CD14-positive monocyte (primary cell): ENCODE results near the gene ALPK3. TPM values are rescaled to one million over a fixed set of nuclear protein-coding genes. Genes with fewer than 3 reads are reported as not detected.

Experiments
- DNase-seq, 3 donors: peaks; one replicate each; pipeline ENCODE4 v3.0.0-alpha.2; 2011 to 2022
- H2AFZ ChIP-seq: 2 replicates; pipeline ENCODE4 v1.6.0; 2012; ENCODE audit warnings: mild to moderate bottlenecking, low read depth, low read length, inconsistent platforms; ENCODE audit not compliant: insufficient read depth, poor library complexity, severe bottlenecking
- H3K27ac ChIP-seq, 2 donors: 1 replicate in 1 of 2; 2 replicates in 1 of 2; pipeline ENCODE4 v1.5.1; 2012 to 2013; ENCODE audit warnings: low read length in 2 of 2, control low read depth in 1 of 2, inconsistent platforms in 1 of 2, low read depth in 1 of 2, mild to moderate bottlenecking in 1 of 2
- H3K27me3 ChIP-seq, 2 donors: one replicate each; pipeline versions ENCODE4 v1.6.0 to v1.6.1; 2011 to 2013; ENCODE audit warnings: low read length in 2 of 2; ENCODE audit not compliant: control insufficient read depth in 2 of 2, insufficient read depth in 2 of 2
- H3K36me3 ChIP-seq, 2 donors: replicated peaks in 1 of 2; 1 replicate in 1 of 2; 2 replicates in 1 of 2; pipeline versions ENCODE4 v1.5.1 to v1.6.1; 2012 to 2013; ENCODE audit warnings: low read length in 2 of 2, control low read depth in 1 of 2, inconsistent platforms in 1 of 2, mild to moderate bottlenecking in 1 of 2; ENCODE audit not compliant: insufficient read depth in 2 of 2, control insufficient read depth in 1 of 2
- H3K4me1 ChIP-seq, 2 donors: 1 replicate in 1 of 2; 2 replicates in 1 of 2; pipeline versions ENCODE4 v1.5.1 to v1.6.1; 2012 to 2013; ENCODE audit warnings: low read length in 2 of 2, control low read depth in 1 of 2, inconsistent platforms in 1 of 2, mild to moderate bottlenecking in 1 of 2, moderate library complexity in 1 of 2; ENCODE audit not compliant: insufficient read depth in 2 of 2, control insufficient read depth in 1 of 2
- H3K4me2 ChIP-seq: replicated peaks from 2 replicates; pipeline ENCODE3; 2012; ENCODE audit warnings: low read length, moderate library complexity, mild to moderate bottlenecking; ENCODE audit not compliant: poor library complexity, severe bottlenecking; ENCODE audit errors: extremely low read depth
- H3K4me3 ChIP-seq, 3 experiments: fragments of 200-600 bp in 1 of 3; sonication (generic) in 1 of 3; replicated peaks in 1 of 3; 1 replicate in 2 of 3; 2 replicates in 1 of 3; pipeline ENCODE4 v1.5.1; 2011 to 2013; ENCODE audit warnings: low read length in 3 of 3, mild to moderate bottlenecking in 3 of 3, control low read depth in 2 of 3, low read depth in 2 of 3, inconsistent platforms in 1 of 3, moderate library complexity in 1 of 3
- H3K79me2 ChIP-seq: 2 replicates; pipeline ENCODE4 v1.6.0; 2012; ENCODE audit warnings: mild to moderate bottlenecking, control low read depth, inconsistent platforms, low read length, moderate library complexity; ENCODE audit not compliant: insufficient read depth
- H3K9ac ChIP-seq: 2 replicates; pipeline ENCODE4 v1.6.0; 2017; ENCODE audit warnings: low read length, mild to moderate bottlenecking; ENCODE audit not compliant: insufficient read depth, poor library complexity, severe bottlenecking
- H3K9me3 ChIP-seq, 2 donors: replicated peaks in 1 of 2; 1 replicate in 1 of 2; 2 replicates in 1 of 2; pipeline versions ENCODE4 v1.5.1 to v1.6.1; 2012 to 2013; ENCODE audit warnings: low read length in 2 of 2, control low read depth in 1 of 2; ENCODE audit not compliant: control insufficient read depth in 1 of 2, insufficient read depth in 1 of 2
- H4K20me1 ChIP-seq: 2 replicates; pipeline ENCODE4 v1.6.0; 2012; ENCODE audit warnings: mild to moderate bottlenecking, low read length, control low read depth, moderate library complexity; ENCODE audit not compliant: insufficient read depth
- H3K27ac Mint-ChIP-seq, 7 donors: one replicate each; pipeline ENCODE4 v1.8.0; 2020; ENCODE audit warnings: mild to moderate bottlenecking in 7 of 7, mixed read lengths in 7 of 7, moderate library complexity in 6 of 7, inconsistent platforms in 2 of 7
- H3K27me3 Mint-ChIP-seq, 3 donors: one replicate each; pipeline ENCODE4 v1.8.0; 2021 to 2022; ENCODE audit warnings: low read depth in 3 of 3, mild to moderate bottlenecking in 3 of 3, mixed read lengths in 3 of 3, moderate library complexity in 3 of 3, inconsistent platforms in 1 of 3
- H3K36me3 Mint-ChIP-seq, 2 donors: one replicate each; pipeline ENCODE4 v1.8.0; 2020; ENCODE audit warnings: mixed read lengths in 2 of 2, inconsistent platforms in 1 of 2, mild to moderate bottlenecking in 1 of 2
- H3K4me1 Mint-ChIP-seq: one replicate; pipeline ENCODE4 v1.8.0; 2020; ENCODE audit warnings: mild to moderate bottlenecking, mixed read lengths
- H3K4me3 Mint-ChIP-seq, 2 donors: one replicate each; pipeline ENCODE4 v1.8.0; 2020; ENCODE audit warnings: mild to moderate bottlenecking in 2 of 2, mixed read lengths in 2 of 2, moderate library complexity in 1 of 2
- H3K9me3 Mint-ChIP-seq, 7 donors: one replicate each; pipeline ENCODE4 v1.8.0; 2020 to 2022; ENCODE audit warnings: mixed read lengths in 7 of 7, mild to moderate bottlenecking in 6 of 7, moderate library complexity in 6 of 7, inconsistent platforms in 2 of 7
- WGBS: methylation state at CpG from one replicate; pipeline ENCODE4 v1.1.5; 2013; ENCODE audit warnings: missing lambda C conversion rate; ENCODE audit not compliant: insufficient coverage; 5-methylcytosine and 5-hydroxymethylcytosine counted together
- intact Hi-C, 2 donors: fragments of 100-400 bp; cut with micrococcal nuclease; formaldehyde crosslinking; loops; one replicate each; pipeline versions ENCODE4 v1.15.0 to v1.15.1; 2023
- polyA plus RNA-seq, 3 donors: library from polyadenylated mRNA; depleted of rRNA in 1 of 3; unstranded in 2 of 3; stranded (reverse) in 1 of 3; fragments of 300-500 nt in 2 of 3; fragments of >200 nt in 1 of 3; fragmentation: Illumina TruSeq in 2 of 3; gene quantifications; 1 replicate in 2 of 3; 2 replicates in 1 of 3; pipeline ENCODE4 v1.2.3, GENCODE V29; 2012 to 2021
- TF ChIP-seq, protein P1 (sequence below): fragments of 200-600 bp; IDR thresholded peaks from one replicate; pipeline ENCODE4 v1.8.0; 2022; ENCODE audit warnings: antibody characterized with exemption, mild to moderate bottlenecking

The ALPK3 gene
- polyA plus RNA-seq, 3 donors = 0.02 to 0.12 TPM; not detected in 1

DNA sequence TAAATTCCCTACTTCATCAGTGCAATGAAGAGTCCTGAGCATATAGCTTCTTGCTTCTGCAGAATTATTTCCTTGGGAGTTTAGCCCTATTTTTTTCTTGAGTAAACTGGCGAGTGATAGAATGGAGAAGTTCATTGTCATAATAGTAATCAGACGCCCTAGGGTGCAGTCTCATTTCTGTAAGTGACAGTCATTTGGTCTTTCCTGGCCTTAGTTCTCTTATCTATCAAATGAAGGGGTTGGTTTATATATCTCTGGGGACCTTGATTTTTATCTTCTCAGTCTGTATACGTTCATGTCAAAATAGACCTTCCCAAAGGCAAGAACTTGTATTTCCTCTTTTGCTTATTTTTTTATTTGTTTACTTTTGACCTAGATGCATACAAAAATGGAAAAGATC, 9.9 kb upstream of the ALPK3 start:
- Mint-ChIP-seq H3K9me3 (peaks cover 0 to 2% (median 0%) of the 10 kb centered on the region in 7 donors), H3K4me1 (no peaks in the 10 kb centered on the region), H3K27ac (peak overlapping the region in 1 of 7 donors; percentile 37), H3K27me3 (peaks cover 0 to 1% (median 0%) of the 10 kb centered on the region in 3 donors), H3K4me3 (no peak overlapping the region), H3K36me3 (peaks cover 39 to 57% of the 10 kb centered on the region in 2 donors)
- no peak overlapping the region for H3K4me2 ChIP-seq
- H3K27ac ChIP-seq = no peak overlapping the region
- no peak overlapping the region for H2AFZ ChIP-seq
- H3K79me2 ChIP-seq = no peaks in the 10 kb centered on the region
- peaks cover 44% of the 10 kb centered on the region for H4K20me1 ChIP-seq
- no peaks in the 10 kb centered on the region for H3K9me3 ChIP-seq
- intact Hi-C loops = no loop called here
- peaks cover 33 to 39% of the 10 kb centered on the region in 2 donors for H3K36me3 ChIP-seq
- no CpG with 5 or more reads among the region's 3 CpGs for WGBS
- TF ChIP-seq, protein P1, sequence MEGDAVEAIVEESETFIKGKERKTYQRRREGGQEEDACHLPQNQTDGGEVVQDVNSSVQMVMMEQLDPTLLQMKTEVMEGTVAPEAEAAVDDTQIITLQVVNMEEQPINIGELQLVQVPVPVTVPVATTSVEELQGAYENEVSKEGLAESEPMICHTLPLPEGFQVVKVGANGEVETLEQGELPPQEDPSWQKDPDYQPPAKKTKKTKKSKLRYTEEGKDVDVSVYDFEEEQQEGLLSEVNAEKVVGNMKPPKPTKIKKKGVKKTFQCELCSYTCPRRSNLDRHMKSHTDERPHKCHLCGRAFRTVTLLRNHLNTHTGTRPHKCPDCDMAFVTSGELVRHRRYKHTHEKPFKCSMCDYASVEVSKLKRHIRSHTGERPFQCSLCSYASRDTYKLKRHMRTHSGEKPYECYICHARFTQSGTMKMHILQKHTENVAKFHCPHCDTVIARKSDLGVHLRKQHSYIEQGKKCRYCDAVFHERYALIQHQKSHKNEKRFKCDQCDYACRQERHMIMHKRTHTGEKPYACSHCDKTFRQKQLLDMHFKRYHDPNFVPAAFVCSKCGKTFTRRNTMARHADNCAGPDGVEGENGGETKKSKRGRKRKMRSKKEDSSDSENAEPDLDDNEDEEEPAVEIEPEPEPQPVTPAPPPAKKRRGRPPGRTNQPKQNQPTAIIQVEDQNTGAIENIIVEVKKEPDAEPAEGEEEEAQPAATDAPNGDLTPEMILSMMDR = no peak
- no peak overlapping the region for H3K4me3 ChIP-seq
- H3K27me3 ChIP-seq = no peaks in the 10 kb centered on the region
- DNase-seq = no peak
- no peaks in the 10 kb centered on the region for H3K4me1 ChIP-seq
- H3K9ac ChIP-seq = no peak overlapping the region

DNA sequence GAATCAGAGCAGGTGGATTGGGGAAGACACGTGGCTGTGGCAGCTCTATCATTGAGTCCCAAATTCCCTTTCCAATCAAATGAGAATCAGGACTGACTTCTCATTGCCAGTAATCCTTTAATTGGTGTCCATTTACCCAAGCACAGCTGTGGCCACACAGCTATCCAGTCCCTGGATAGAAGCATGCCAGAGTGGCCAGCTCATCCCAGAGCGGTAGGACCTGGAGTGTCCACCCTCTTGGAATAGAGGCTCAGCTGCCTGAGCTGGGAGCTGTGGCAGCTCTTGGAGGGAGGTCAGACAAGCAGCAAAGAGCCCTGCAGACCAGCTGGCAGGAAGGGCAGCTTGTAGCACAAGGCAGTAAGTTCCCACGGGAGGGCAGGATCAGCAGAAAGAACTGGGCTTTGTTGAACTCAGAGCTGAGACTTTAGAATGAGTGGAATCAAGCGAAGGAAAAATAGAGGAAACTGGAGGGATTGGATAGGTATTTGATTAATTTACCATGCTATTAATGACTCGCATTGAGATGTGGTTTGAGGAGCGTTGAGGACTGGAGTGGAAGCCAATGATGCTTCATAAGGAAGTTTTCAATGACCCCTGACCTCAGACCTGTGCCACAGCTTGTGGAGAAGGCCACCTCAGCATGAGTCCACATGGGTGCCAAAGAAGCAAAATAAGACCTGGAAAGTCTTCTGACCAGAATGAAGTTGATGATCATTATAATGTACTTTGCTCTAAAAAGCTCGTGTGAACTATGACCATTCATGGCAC, 6.9 kb upstream of the ALPK3 start:
- 92% methylated on average over 7 of the region's 7 CpGs for WGBS
- Mint-ChIP-seq H3K36me3 (peaks cover 16 to 32% of the 10 kb centered on the region in 2 donors), H3K4me1 (peaks cover 15% of the 10 kb centered on the region), H3K27ac (peak overlapping the region in 3 of 7 donors; percentile 8 to 37 (median 29)), H3K4me3 (no peak overlapping the region), H3K27me3 (peaks cover 0 to 1% (median 0%) of the 10 kb centered on the region in 3 donors), H3K9me3 (peaks cover 0 to 2% (median 0%) of the 10 kb centered on the region in 7 donors)
- peaks cover 17% of the 10 kb centered on the region for H4K20me1 ChIP-seq
- H3K4me1 ChIP-seq = peaks cover 8 to 10% of the 10 kb centered on the region in 2 donors
- TF ChIP-seq, protein P1 = no peak
- peaks cover 6 to 9% of the 10 kb centered on the region in 2 donors for H3K36me3 ChIP-seq
- no peak for DNase-seq
- no peak overlapping the region for H3K4me3 ChIP-seq
- H3K27ac ChIP-seq = no peak overlapping the region
- H3K27me3 ChIP-seq = no peaks in the 10 kb centered on the region
- no peak overlapping the region for H2AFZ ChIP-seq
- no peaks in the 10 kb centered on the region for H3K9me3 ChIP-seq
- no peaks in the 10 kb centered on the region for H3K79me2 ChIP-seq
- H3K9ac ChIP-seq = no peak overlapping the region
- H3K4me2 ChIP-seq = no peak overlapping the region
- intact Hi-C loops = no loop called here
